GM12865 (cell line): ENCODE data around the gene OR5B21.
A peak's percentile ranks its signal among the peaks of the same experiment; 100 is the strongest.

Source experiments
- DNase-seq: peaks from one replicate; pipeline ENCODE4 v3.0.0; 2010; ENCODE audit warnings: low read depth
- H3K4me3 ChIP-seq: 2 replicates; pipeline ENCODE4 v1.5.1; 2011; ENCODE audit warnings: mild to moderate bottlenecking, low read depth, low read length, control low read depth
- TF ChIP-seq, protein P1 (sequence below): IDR thresholded peaks from 2 replicates; pipeline ENCODE4 v1.5.1; 2011; ENCODE audit warnings: low read length, control low read depth, low read depth, inconsistent platforms; ENCODE audit not compliant: insufficient read depth; ENCODE audit errors: missing control alignments

The OR5B21 gene

GRCh38 chr11:58507355-58507754, 550 bp downstream of the OR5B21 start:
- TF ChIP-seq, protein P1, sequence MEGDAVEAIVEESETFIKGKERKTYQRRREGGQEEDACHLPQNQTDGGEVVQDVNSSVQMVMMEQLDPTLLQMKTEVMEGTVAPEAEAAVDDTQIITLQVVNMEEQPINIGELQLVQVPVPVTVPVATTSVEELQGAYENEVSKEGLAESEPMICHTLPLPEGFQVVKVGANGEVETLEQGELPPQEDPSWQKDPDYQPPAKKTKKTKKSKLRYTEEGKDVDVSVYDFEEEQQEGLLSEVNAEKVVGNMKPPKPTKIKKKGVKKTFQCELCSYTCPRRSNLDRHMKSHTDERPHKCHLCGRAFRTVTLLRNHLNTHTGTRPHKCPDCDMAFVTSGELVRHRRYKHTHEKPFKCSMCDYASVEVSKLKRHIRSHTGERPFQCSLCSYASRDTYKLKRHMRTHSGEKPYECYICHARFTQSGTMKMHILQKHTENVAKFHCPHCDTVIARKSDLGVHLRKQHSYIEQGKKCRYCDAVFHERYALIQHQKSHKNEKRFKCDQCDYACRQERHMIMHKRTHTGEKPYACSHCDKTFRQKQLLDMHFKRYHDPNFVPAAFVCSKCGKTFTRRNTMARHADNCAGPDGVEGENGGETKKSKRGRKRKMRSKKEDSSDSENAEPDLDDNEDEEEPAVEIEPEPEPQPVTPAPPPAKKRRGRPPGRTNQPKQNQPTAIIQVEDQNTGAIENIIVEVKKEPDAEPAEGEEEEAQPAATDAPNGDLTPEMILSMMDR, result no peak
- H3K4me3 ChIP-seq, result no peak overlapping the region
- no peak for DNase-seq

DNA sequence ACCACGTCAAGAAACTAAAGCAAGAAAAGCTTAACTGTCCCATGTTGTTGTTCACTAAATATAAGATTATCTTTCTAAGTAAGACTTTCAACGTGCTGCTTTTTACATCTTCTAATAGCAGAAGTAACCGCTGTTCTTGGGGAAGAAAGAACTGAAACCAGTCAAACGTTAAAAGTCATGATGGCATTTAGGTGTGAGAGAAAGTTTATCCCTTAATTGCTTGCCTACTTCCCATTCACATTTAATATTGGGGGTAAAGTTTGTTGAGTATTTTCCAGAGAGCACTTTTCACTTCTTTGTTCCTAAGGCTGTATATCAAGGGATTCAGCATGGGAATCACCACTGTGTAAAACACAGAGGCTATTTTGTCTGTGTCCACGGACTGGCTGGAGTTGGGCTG, 970 bp downstream of the OR5B21 start:
- DNase-seq, result no peak

GRCh38 chr11:58505849-58506248, 2.1 kb downstream of the OR5B21 start:
- no peak overlapping the region for H3K4me3 ChIP-seq
- no peak for DNase-seq
- TF ChIP-seq, protein P1, result no peak

More for the DNA sequence above, 970 bp downstream of the OR5B21 start:
- TF ChIP-seq, protein P1, result no peak
- no peak overlapping the region for H3K4me3 ChIP-seq

GRCh38 chr11:58504232-58504631, 3.7 kb downstream of the OR5B21 start:
- TF ChIP-seq, protein P1, result no peak
- H3K4me3 ChIP-seq, result no peak overlapping the region
- no peak for DNase-seq

DNA sequence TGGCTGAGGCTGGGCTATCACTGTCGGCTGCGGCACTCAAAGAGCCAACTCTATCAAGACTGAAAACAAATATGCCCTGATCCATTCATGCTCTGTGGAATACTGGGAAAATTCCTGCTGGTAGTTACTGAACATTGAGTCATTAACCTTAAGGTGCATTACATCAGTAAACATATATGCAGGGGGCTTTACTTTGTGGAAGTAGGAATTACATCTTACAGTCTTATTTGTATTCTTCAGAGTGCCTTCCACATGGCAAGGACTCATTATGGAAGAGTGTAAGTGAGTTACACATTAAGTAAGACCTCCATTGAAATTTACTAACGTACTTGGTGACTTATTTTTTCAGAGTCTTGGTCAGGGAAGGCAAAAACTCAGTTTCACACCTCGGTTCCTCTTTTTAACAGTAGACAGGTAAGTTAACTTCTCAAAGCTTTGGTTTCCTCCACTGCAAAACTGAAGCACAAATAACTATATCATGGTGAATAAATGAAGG, 4.5 kb downstream of the OR5B21 start:
- H3K4me3 ChIP-seq, result no peak overlapping the region
- TF ChIP-seq, protein P1, result no peak
- peak; percentile 55 for DNase-seq

DNA sequence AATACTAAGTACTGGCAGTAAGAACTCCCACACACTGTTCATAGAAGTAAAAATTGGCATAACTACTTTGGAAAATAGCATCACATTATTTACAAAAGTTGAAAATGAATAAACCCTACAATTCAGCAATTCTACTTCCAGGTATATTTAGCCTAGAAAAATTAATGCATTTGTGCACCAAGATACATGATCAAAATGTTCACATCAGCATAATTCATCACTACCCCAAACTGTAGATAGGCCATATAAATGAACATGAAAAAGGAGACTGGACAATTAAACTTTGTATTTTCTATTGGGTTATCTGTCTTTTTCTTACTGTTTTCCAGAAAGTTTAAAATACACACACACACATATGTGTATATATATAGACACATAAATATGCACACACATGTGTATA, 5.9 kb downstream of the OR5B21 start:
- TF ChIP-seq, protein P1, result no peak
- DNase-seq, result no peak
- H3K4me3 ChIP-seq, result no peak overlapping the region

DNA sequence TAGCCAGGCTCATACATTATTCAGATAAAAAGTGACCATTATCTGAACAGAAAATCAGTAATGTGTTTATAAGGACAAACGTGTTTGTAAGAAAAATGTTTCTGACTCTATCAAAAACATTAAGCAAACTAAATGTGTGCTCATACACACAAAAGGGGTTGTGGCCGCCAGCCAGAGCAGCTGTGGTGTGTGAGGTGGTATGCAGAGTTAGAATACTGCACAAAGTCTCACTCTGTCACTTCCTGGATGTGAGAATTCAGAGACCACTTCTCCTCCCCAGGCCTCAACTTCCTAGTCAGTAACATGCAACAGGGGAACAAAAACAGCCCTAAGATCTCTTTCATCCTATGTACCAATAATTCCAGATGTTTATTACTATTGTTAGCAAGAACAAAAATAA, 9.4 kb downstream of the OR5B21 start:
- TF ChIP-seq, protein P1, result no peak
- no peak for DNase-seq
- H3K4me3 ChIP-seq, result no peak overlapping the region
